ENCODE measurements around the gene RAP1GAP2. TPM values are rescaled to one million over a fixed set of nuclear protein-coding genes. Genes with fewer than 3 reads are reported as not detected.

The RAP1GAP2 gene
- total RNA-seq, 2 donors from 2014 or later = 22.4 to 32.9 TPM

GRCh38 chr17:2852729-2853282 is 56.6 kb downstream of the RAP1GAP2 start:
- peak overlapping the region; percentile 52 to 70 for H3K4me3 ChIP-seq
- TF ChIP-seq, protein P1, sequence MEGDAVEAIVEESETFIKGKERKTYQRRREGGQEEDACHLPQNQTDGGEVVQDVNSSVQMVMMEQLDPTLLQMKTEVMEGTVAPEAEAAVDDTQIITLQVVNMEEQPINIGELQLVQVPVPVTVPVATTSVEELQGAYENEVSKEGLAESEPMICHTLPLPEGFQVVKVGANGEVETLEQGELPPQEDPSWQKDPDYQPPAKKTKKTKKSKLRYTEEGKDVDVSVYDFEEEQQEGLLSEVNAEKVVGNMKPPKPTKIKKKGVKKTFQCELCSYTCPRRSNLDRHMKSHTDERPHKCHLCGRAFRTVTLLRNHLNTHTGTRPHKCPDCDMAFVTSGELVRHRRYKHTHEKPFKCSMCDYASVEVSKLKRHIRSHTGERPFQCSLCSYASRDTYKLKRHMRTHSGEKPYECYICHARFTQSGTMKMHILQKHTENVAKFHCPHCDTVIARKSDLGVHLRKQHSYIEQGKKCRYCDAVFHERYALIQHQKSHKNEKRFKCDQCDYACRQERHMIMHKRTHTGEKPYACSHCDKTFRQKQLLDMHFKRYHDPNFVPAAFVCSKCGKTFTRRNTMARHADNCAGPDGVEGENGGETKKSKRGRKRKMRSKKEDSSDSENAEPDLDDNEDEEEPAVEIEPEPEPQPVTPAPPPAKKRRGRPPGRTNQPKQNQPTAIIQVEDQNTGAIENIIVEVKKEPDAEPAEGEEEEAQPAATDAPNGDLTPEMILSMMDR (IDR thresholded peaks at IDR 0.05) = no peak
- peak overlapping the region; percentile 89 to 94 for H3K27ac ChIP-seq
- no peaks in the 10 kb centered on the region for H3K9me3 ChIP-seq
- H3K4me1 ChIP-seq = peaks cover 0 to 45% of the 10 kb centered on the region in 2 donors
- no peak for DNase-seq (ENCODE audit: low spot score)
- H3K36me3 ChIP-seq = no peaks in the 10 kb centered on the region
- no peaks in the 10 kb centered on the region for H3K27me3 ChIP-seq

DNA sequence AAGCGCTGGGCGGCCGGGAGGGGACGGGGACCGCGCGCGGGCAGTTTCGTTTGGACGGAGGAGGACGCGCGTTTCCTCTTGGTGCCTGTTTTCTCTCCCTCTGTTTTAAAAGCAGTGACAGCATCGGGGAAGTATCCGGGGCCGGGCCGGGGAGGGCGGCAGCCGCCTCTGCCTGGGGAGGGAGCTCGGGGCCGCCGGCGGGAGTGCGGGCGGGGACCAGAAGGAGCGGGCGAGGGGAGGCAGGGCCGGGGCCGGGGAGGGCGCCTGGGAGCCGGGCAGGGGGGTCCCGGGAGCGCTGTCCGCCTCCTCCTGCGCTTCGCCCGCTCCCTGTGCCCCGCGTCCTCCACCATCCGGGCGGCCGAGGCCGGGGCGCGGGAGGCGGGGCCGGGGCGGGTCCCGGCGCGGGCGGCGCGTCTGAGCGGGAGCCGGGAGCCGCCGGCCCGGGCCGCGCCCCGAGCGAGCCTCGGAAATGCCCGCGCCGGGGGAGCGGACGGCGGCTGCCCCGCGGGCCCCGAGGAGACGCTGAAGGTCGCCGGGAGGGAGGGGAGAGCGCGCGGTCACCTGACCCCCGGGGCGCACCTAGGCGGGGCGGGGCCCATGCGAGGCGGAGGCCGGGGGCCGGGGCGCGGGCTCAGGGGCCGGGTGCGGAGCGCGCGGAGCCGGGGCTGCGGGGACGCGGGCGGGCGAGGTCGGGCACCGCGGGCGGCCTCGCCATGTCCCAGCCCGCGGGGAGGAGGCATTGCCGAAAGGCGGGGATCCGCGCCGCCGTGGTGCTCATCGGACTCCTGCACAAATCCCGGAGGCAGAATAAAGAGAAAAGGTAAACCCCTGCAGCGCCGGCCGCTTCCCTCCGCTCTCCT is 57.3 kb downstream of the RAP1GAP2 start:
- H3K27ac ChIP-seq = peak overlapping the region; percentile 89 to 94
- DNase-seq (ENCODE audit: low spot score) = no peak
- no peaks in the 10 kb centered on the region for H3K9me3 ChIP-seq
- H3K4me3 ChIP-seq = peak overlapping the region; percentile 52 to 70
- H3K4me1 ChIP-seq = peaks cover 0 to 45% of the 10 kb centered on the region in 2 donors
- no peaks in the 10 kb centered on the region for H3K27me3 ChIP-seq
- no peaks in the 10 kb centered on the region for H3K36me3 ChIP-seq
- TF ChIP-seq, protein P1 (IDR thresholded peaks at IDR 0.05) = no peak

DNA sequence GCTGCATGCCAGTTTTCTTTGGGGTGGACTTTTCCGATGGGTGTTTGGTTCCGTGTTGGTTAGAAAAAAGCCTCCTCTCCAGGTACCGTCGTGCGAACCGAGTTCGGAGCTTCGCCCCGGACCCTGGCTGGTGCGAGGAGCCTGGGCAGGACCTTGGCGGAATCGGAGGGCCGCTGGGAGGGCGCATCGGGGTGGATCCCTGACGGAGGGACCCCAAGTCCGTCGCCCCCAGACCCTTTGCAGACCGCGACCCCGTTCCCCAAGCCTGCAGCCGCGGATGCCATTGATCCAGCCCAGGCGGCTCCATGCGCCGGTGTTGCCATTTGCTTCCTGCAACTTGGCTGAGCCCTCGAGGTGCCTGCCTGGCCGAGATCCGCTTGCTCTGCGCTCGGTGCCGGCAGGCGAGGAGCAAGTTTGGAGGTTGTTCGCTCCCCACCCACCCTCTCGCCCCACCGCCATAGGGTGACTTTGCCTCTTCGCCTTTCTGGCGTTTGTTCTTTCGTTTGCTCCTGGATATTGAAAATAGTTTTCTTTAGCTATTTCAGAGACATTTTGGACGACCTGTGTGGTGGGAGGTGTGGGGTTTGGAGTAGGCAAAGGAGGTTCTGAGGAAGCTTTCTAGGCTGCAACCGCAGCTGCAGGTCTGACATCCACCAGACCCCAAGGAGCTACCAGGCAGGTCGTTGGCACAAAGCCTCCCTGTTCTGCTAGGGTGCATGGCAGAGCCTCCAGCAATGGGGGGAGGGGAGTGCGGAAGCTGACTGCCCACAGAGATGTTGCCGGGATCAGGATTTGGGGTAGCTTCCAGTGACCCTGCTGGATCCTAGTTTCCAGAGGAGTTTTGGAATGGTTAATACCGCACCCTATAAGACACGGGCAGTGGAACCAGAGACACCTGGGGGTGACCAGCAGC is 58.2 kb downstream of the RAP1GAP2 start:
- no peaks in the 10 kb centered on the region for H3K36me3 ChIP-seq
- H3K4me1 ChIP-seq = peaks cover 0 to 45% of the 10 kb centered on the region in 2 donors
- H3K9me3 ChIP-seq = no peaks in the 10 kb centered on the region
- TF ChIP-seq, protein P1 (IDR thresholded peaks at IDR 0.05) = no peak
- H3K27ac ChIP-seq = peak overlapping the region; percentile 80 to 94
- no peak for DNase-seq (ENCODE audit: low spot score)
- H3K27me3 ChIP-seq = no peaks in the 10 kb centered on the region
- H3K4me3 ChIP-seq = peak overlapping the region; percentile 52 to 70

DNA sequence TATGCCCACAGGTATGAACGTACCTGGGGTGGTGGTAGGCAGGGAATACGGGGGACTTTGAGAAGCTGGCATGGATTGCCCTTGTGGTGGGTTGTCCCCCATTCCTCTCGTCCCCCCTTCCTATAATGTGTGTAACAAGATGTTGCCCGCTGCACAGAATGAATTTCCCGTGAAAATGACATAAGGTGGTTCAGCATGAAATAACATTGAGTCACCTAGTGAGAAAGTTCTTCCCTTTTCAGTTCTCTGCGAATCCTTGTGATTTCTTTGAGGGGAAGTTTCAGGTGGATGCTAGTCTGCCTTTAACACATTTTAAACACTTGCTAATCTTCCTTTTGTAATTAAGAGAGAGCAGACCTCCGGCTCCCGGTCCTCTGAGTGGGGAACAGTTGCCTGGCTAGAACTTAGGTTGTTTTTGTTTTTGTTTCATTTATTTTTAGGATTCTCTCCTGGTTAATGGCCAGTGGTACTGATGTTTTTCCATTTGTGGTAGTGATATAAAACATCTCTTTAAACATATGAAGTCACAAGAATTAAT is 58.9 kb downstream of the RAP1GAP2 start:
- DNase-seq (ENCODE audit: low spot score) = no peak
- no peaks in the 10 kb centered on the region for H3K36me3 ChIP-seq
- peaks cover 0 to 45% of the 10 kb centered on the region in 2 donors for H3K4me1 ChIP-seq
- H3K27me3 ChIP-seq = no peaks in the 10 kb centered on the region
- peak overlapping the region; percentile 52 to 70 for H3K4me3 ChIP-seq
- H3K9me3 ChIP-seq = no peaks in the 10 kb centered on the region
- TF ChIP-seq, protein P1 (IDR thresholded peaks at IDR 0.05) = no peak
- peak overlapping the region; percentile 80 to 94 for H3K27ac ChIP-seq

- no peaks in the 10 kb centered on the region for H3K27me3 ChIP-seq
- no peaks in the 10 kb centered on the region for H3K36me3 ChIP-seq
- peaks cover 0 to 45% of the 10 kb centered on the region in 2 donors for H3K4me1 ChIP-seq
- TF ChIP-seq, protein P1 (IDR thresholded peaks at IDR 0.05) = no peak
- no peak overlapping the region for H3K4me3 ChIP-seq
- H3K27ac ChIP-seq = peak overlapping the region in 1 of 2 donors; percentile 14
- H3K9me3 ChIP-seq = no peaks in the 10 kb centered on the region
- DNase-seq (ENCODE audit: low spot score) = no peak
These were observed 60.5 kb downstream of the RAP1GAP2 start for GRCh38 chr17:2856727-2857126.
